Fibroblast of peridontal ligament (primary cell): Measurements from ENCODE around the gene SEBOX.

Source experiments
- DNase-seq: peaks from one replicate; pipeline ENCODE4 v3.0.0-alpha.2; 2010; ENCODE audit errors: extremely low read depth

Gene SEBOX

GRCh38 chr17:28364665-28365363 is at the start of gene SEBOX:
TSS of gene SEBOX (minus strand) at chr17:28365199. CDS start at chr17:28365151, 48 bp downstream.
- no peak for DNase-seq

GRCh38 chr17:28413804-28414203 is 48.8 kb upstream of the SEBOX start:
- DNase-seq = no peak

- DNase-seq = no peak
Observed at GRCh38 chr17:28412099-28412498, 47.1 kb upstream of the SEBOX start.

- no peak for DNase-seq
Observed at GRCh38 chr17:28407974-28408306, 42.9 kb upstream of the SEBOX start.

- no peak for DNase-seq
Observed at GRCh38 chr17:28407130-28407973, 42.4 kb upstream of the SEBOX start.

GRCh38 chr17:28406473-28406814 is 41.4 kb upstream of the SEBOX start:
- no peak for DNase-seq

- DNase-seq = peak; percentile 32
Observed at GRCh38 chr17:28405632-28406472, 40.9 kb upstream of the SEBOX start, which contains the start of gene SLC46A1. TSS of gene SLC46A1 (minus strand) at chr17:28406212. CDS start at chr17:28406114, 98 bp downstream.

- peak; percentile 9 for DNase-seq
Observed at GRCh38 chr17:28404812-28405570, 40.0 kb upstream of the SEBOX start.

- DNase-seq = no peak
Observed at GRCh38 chr17:28404461-28404811, 39.4 kb upstream of the SEBOX start.

- DNase-seq = no peak
Observed at GRCh38 chr17:28404007-28404406, 39.0 kb upstream of the SEBOX start.

- no peak for DNase-seq
Observed at GRCh38 chr17:28402844-28403243, 37.8 kb upstream of the SEBOX start.

- DNase-seq = no peak
Observed at GRCh38 chr17:28402224-28402630, 37.2 kb upstream of the SEBOX start.

- no peak for DNase-seq
Observed at GRCh38 chr17:28399808-28400207, 34.8 kb upstream of the SEBOX start.

- peak; percentile 40 for DNase-seq
Observed at GRCh38 chr17:28398280-28398981, 33.4 kb upstream of the SEBOX start.

GRCh38 chr17:28397687-28398279 is 32.8 kb upstream of the SEBOX start:
- DNase-seq = no peak

GRCh38 chr17:28397275-28397674 is 32.3 kb upstream of the SEBOX start:
- no peak for DNase-seq

- no peak for DNase-seq
Observed at GRCh38 chr17:28396635-28397239, 31.7 kb upstream of the SEBOX start.

- DNase-seq = no peak
Observed at GRCh38 chr17:28395968-28396367, 31.0 kb upstream of the SEBOX start.

GRCh38 chr17:28395426-28395825 is 30.4 kb upstream of the SEBOX start:
- DNase-seq = no peak
